H1 (cell line): ENCODE measurements around the gene OR6V1. TPM values are rescaled to one million over a fixed set of nuclear protein-coding genes. Genes with fewer than 3 reads are reported as not detected.

Source experiments
- CTCF ChIA-PET: fragments of 300-600 bp; sonication (Branson Sonifier 250); formaldehyde crosslinking; loops from one replicate; lab custom pipeline; 2021; ENCODE audit not compliant: partially characterized antibody; lab: Charles Lee
- POLR2A ChIA-PET: fragments of 300-600 bp; sonication (Branson Sonifier 250); formaldehyde crosslinking; loops from one replicate; lab custom pipeline; 2021; ENCODE audit warnings: inconsistent platforms; ENCODE audit not compliant: partially characterized antibody; lab: Charles Lee
- DNase-seq, 2 experiments: peaks; one replicate each; pipeline versions ENCODE4 v3.0.0 to v3.0.0-alpha.2; 2010 to 2022; ENCODE audit warnings: low spot score in 2 of 2, low read depth in 1 of 2, mixed read lengths in 1 of 2
- FAIRE-seq: peaks from 2 replicates; lab custom pipeline; 2011; peaks lifted over from hg19 to GRCh38; lab: Jason Lieb, UNC
- H2AFZ ChIP-seq: 2 replicates; pipeline ENCODE4 v1.8.1; 2012; ENCODE audit warnings: low read length, inconsistent platforms
- H2AK5ac ChIP-seq: 2 replicates; pipeline ENCODE4 v1.6.1; 2013; ENCODE audit warnings: low read depth, low read length
- H2BK120ac ChIP-seq: replicated peaks from 2 replicates; pipeline ENCODE3; 2013; ENCODE audit warnings: low read depth, low read length, inconsistent platforms
- H2BK12ac ChIP-seq: 2 replicates; pipeline ENCODE4 v1.6.1; 2013; ENCODE audit warnings: low read depth, low read length
- H2BK15ac ChIP-seq: 2 replicates; pipeline ENCODE4 v1.6.1; 2013; ENCODE audit warnings: low read length
- H2BK20ac ChIP-seq: 2 replicates; pipeline ENCODE4 v1.6.1; 2013; ENCODE audit warnings: low read length
- H2BK5ac ChIP-seq: 2 replicates; pipeline ENCODE4 v1.6.1; 2013; ENCODE audit warnings: low read depth, low read length
- H3K14ac ChIP-seq: 2 replicates; pipeline ENCODE4 v1.6.1; 2013; ENCODE audit warnings: inconsistent platforms; ENCODE audit not compliant: insufficient read length
- H3K18ac ChIP-seq: 2 replicates; pipeline ENCODE4 v1.6.1; 2013; ENCODE audit warnings: low read length; ENCODE audit errors: extremely low read depth
- H3K23ac ChIP-seq: 2 replicates; pipeline ENCODE4 v1.6.1; 2013; ENCODE audit warnings: inconsistent platforms; ENCODE audit not compliant: insufficient read length
- H3K23me2 ChIP-seq: 2 replicates; pipeline ENCODE4 v1.6.1; 2013; ENCODE audit warnings: low read depth, low read length
- H3K27ac ChIP-seq: 2 replicates; pipeline ENCODE4 v1.6.1; 2011; ENCODE audit warnings: low read depth, low read length, inconsistent platforms
- H3K27me3 ChIP-seq, 4 experiments: replicated peaks in 1 of 4; 1 replicate in 1 of 4; 2 replicates in 3 of 4; pipeline versions ENCODE4 v1.6.1 to v1.8.1; 2011 to 2013; ENCODE audit warnings: low read length in 3 of 4, mild to moderate bottlenecking in 3 of 4, inconsistent platforms in 2 of 4, mixed read lengths in 2 of 4, moderate library complexity in 1 of 4; ENCODE audit not compliant: control insufficient read depth in 3 of 4, insufficient read depth in 3 of 4; ENCODE audit errors: extremely low read depth in 1 of 4
- H3K36me3 ChIP-seq, 4 experiments: 2 replicates each; pipeline versions ENCODE4 v1.6.1 to v1.8.1; 2011 to 2013; ENCODE audit warnings: mild to moderate bottlenecking in 4 of 4, low read length in 3 of 4, moderate library complexity in 2 of 4, control low read depth in 1 of 4, inconsistent platforms in 1 of 4; ENCODE audit not compliant: insufficient read depth in 4 of 4, control insufficient read depth in 2 of 4
- H3K4ac ChIP-seq: replicated peaks from 2 replicates; pipeline ENCODE3; 2013; ENCODE audit warnings: low read length, low read depth, mixed read lengths, inconsistent platforms; ENCODE audit not compliant: insufficient read length
- H3K4me1 ChIP-seq, 4 experiments: replicated peaks in 1 of 4; 1 replicate in 1 of 4; 2 replicates in 3 of 4; pipeline versions ENCODE4 v1.6.1 to v1.8.1; 2011 to 2013; ENCODE audit warnings: low read length in 3 of 4, inconsistent platforms in 2 of 4, mixed read lengths in 1 of 4; ENCODE audit not compliant: insufficient read depth in 4 of 4, control insufficient read depth in 3 of 4
- H3K4me2 ChIP-seq, 2 experiments: 2 replicates each; pipeline versions ENCODE4 v1.6.1 to v1.8.1; 2011 to 2013; ENCODE audit warnings: low read depth in 2 of 2, low read length in 2 of 2, control low read depth in 1 of 2, inconsistent platforms in 1 of 2, mild to moderate bottlenecking in 1 of 2; ENCODE audit not compliant: insufficient read depth in 1 of 2
- H3K4me3 ChIP-seq, 4 experiments: fragments of 200-600, 300-600 bp in 1 of 4; sonication (generic), shearing (Covaris generic), sonication (Bioruptor Twin) in 1 of 4; 2 replicates each; pipeline versions ENCODE4 v1.5.1 to v1.8.1; 2011 to 2016; ENCODE audit warnings: low read length in 4 of 4, low read depth in 3 of 4, control low read depth in 2 of 4, inconsistent platforms in 2 of 4, mild to moderate bottlenecking in 2 of 4, mixed read lengths in 1 of 4, moderate library complexity in 1 of 4; ENCODE audit not compliant: insufficient read depth in 2 of 4; ENCODE audit errors: extremely low read depth in 1 of 4
- H3K56ac ChIP-seq: replicated peaks from 2 replicates; pipeline ENCODE3; 2013; ENCODE audit warnings: low read depth, mild to moderate bottlenecking, mixed read lengths, low read length, inconsistent platforms; ENCODE audit not compliant: insufficient read length
- H3K79me1 ChIP-seq: 2 replicates; pipeline ENCODE4 v1.6.1; 2013; ENCODE audit warnings: low read depth, low read length, control low read depth
- H3K79me2 ChIP-seq, 2 experiments: 2 replicates each; pipeline versions ENCODE4 v1.6.1 to v1.8.1; 2012 to 2013; ENCODE audit warnings: low read length in 2 of 2, mild to moderate bottlenecking in 2 of 2, inconsistent platforms in 1 of 2; ENCODE audit not compliant: insufficient read depth in 2 of 2, control insufficient read depth in 1 of 2
- H3K9ac ChIP-seq, 4 experiments: replicated peaks in 1 of 4; 1 replicate in 1 of 4; 2 replicates in 3 of 4; pipeline versions ENCODE4 v1.6.1 to v1.8.1; 2011 to 2013; ENCODE audit warnings: low read depth in 3 of 4, low read length in 3 of 4, control low read depth in 2 of 4, mild to moderate bottlenecking in 2 of 4, moderate library complexity in 2 of 4, inconsistent platforms in 1 of 4; ENCODE audit errors: extremely low read depth in 1 of 4
- H3K9me3 ChIP-seq, 2 experiments: 2 replicates each; pipeline versions ENCODE4 v1.6.1 to v1.8.1; 2012 to 2013; ENCODE audit warnings: mild to moderate bottlenecking in 2 of 2, moderate library complexity in 2 of 2, control low read depth in 1 of 2, inconsistent platforms in 1 of 2, low read depth in 1 of 2, low read length in 1 of 2, mixed read lengths in 1 of 2; ENCODE audit not compliant: insufficient read depth in 2 of 2
- H4K20me1 ChIP-seq, 2 experiments: replicated peaks in 1 of 2; 2 replicates each; pipeline versions ENCODE3 to v1.8.1; 2011 to 2013; ENCODE audit warnings: inconsistent platforms in 2 of 2, low read length in 2 of 2, mild to moderate bottlenecking in 1 of 2; ENCODE audit not compliant: insufficient read depth in 2 of 2, control insufficient read depth in 1 of 2
- H4K5ac ChIP-seq: 2 replicates; pipeline ENCODE4 v1.6.1; 2013; ENCODE audit warnings: low read length, low read depth, mixed read lengths, inconsistent platforms; ENCODE audit not compliant: insufficient read length
- H4K8ac ChIP-seq: 2 replicates; pipeline ENCODE4 v1.8.0; 2013; ENCODE audit warnings: mild to moderate bottlenecking, moderate library complexity, low read length, inconsistent platforms; ENCODE audit not compliant: insufficient read depth; ENCODE audit errors: extremely low read depth
- H4K91ac ChIP-seq: replicated peaks from 2 replicates; pipeline ENCODE3; 2013; ENCODE audit warnings: low read length, mixed read lengths, inconsistent platforms; ENCODE audit not compliant: insufficient read length
- ASH2L ChIP-seq: fragments of 200-600, 300-600 bp; sonication (generic); IDR thresholded peaks from one replicate; pipeline ENCODE4 v1.7.1; 2017; ENCODE audit warnings: low read length
- ATF2 ChIP-seq: IDR thresholded peaks from 2 replicates; pipeline ENCODE4 v1.6.1; 2012; ENCODE audit warnings: low read length, inconsistent platforms
- CHD1 ChIP-seq: IDR thresholded peaks from 2 replicates; pipeline ENCODE4 v1.6.1; 2012; ENCODE audit warnings: low read depth, low read length, improper control_type of control experiment
- GTF2F1 ChIP-seq: IDR thresholded peaks from 2 replicates; pipeline ENCODE4 v1.6.1; 2012; ENCODE audit warnings: low read depth, low read length, improper control_type of control experiment, borderline replicate concordance
- NRF1 ChIP-seq: IDR thresholded peaks from 2 replicates; pipeline ENCODE4 v1.6.1; 2011; ENCODE audit warnings: mild to moderate bottlenecking, low read depth, low read length, improper control_type of control experiment
- PHF8 ChIP-seq: fragments of 200-600 bp; sonication (generic); conservative IDR thresholded peaks from 2 replicates; pipeline ENCODE4 v1.7.1; 2012; ENCODE audit warnings: low read depth, mild to moderate bottlenecking, inconsistent platforms, low read length, moderate library complexity
- RAD21 ChIP-seq, 2 experiments: IDR thresholded peaks in 1 of 2; conservative IDR thresholded peaks in 1 of 2; 2 replicates each; pipeline ENCODE4 v1.6.1; 2011; ENCODE audit warnings: low read depth in 2 of 2, low read length in 2 of 2, improper control_type of control experiment in 1 of 2, inconsistent platforms in 1 of 2, mild to moderate bottlenecking in 1 of 2, moderate library complexity in 1 of 2
- SIRT6 ChIP-seq: IDR thresholded peaks from one replicate; pipeline ENCODE4 v1.7.1; 2012; ENCODE audit warnings: low read length, inconsistent platforms
- SP2 ChIP-seq: IDR thresholded peaks from 2 replicates; pipeline ENCODE4 v1.6.1; 2012; ENCODE audit warnings: mild to moderate bottlenecking, low read length, inconsistent platforms
- USF2 ChIP-seq: IDR thresholded peaks from 2 replicates; pipeline ENCODE4 v1.6.1; 2011; ENCODE audit warnings: low read length, improper control_type of control experiment
- YY1 ChIP-seq: IDR thresholded peaks from 2 replicates; pipeline ENCODE4 v1.6.1; 2011; ENCODE audit warnings: low read depth, mild to moderate bottlenecking, low read length
- WGBS, 2 experiments: shearing (Covaris generic) in 1 of 2; methylation state at CpG; one replicate each; pipeline versions ENCODE4 v1.1.6 to v1.1.7; 2013 to 2015; ENCODE audit warnings: low lambda C conversion rate in 2 of 2, mixed read lengths in 2 of 2, inconsistent platforms in 1 of 2, low coverage in 1 of 2, missing lambda C conversion rate in 1 of 2; ENCODE audit not compliant: insufficient replicate concordance in 2 of 2, insufficient coverage in 1 of 2, insufficient read length in 1 of 2; ENCODE audit errors: extremely low coverage in 1 of 2, missing lambda C conversion rate in 1 of 2; 5-methylcytosine and 5-hydroxymethylcytosine counted together
- polyA plus RNA-seq, 7 experiments: library from polyadenylated mRNA; depleted of rRNA in 3 of 7; stranded (reverse) in 5 of 7; unstranded in 2 of 7; fragments of >200 nt in 5 of 7; fragments of 200-250 nt in 2 of 7; gene quantifications; 1 replicate in 5 of 7; 2 replicates in 1 of 7; 4 replicates in 1 of 7; pipeline versions ENCODE4 v1.2.1 to v1.2.3, GENCODE V29; 2011 to 2013; ENCODE audit warnings: missing spikeins in 2 of 7, mixed read lengths in 2 of 7
- total RNA-seq: library from RNA; stranded (reverse); fragmentation: NEBNext Ultra II Directional; extraction: Animal tissue kit (Norgen Biotek cat#: 25700); gene quantifications from 2 replicates; pipeline ENCODE4 v1.2.1, GENCODE V29; 2021

Gene OR6V1
- total and polyA plus RNA-seq, 2 of the 8 experiments (the other 6 are each of a cell fraction or from before 2014, with no cell fraction given), result not detected

DNA sequence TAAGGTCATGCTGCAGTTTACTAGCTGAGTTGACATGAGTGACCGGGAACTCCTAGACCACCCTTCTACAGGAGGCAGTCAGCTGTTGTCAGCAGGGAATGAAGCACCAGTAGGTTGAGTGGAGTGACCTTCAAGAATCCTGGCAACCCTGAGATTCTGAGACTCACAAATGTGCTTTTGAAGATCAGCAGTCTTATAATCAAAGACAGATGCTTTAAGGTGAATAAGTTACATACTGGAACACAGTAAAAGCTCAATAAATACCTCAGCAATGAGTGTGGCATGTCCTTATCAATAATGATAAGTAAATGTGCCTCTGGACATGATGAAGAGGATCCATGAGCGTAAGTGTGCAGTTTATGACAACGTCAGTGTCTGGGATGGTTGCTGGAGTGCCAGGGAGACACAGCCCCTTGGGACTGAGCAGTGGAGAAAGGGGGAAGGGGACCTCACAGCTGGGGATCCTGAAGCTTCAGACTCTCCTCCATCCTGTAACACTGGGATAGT, 11.9 kb upstream of the OR6V1 start:
- Histone ChIP-seq H3K4me3 (no peak overlapping the region), H3K27ac (no peak overlapping the region), H2BK120ac (no peak overlapping the region), H3K23me2 (peaks cover 2% of the 10 kb centered on the region; the same call in 1 of the 2 replicates), H3K4ac (no peak overlapping the region), H4K8ac (no peak overlapping the region), H3K79me2 (no peaks in the 10 kb centered on the region), H2BK20ac (no peak overlapping the region), H2BK12ac (no peak overlapping the region), H4K20me1 (no peaks in the 10 kb centered on the region), H4K5ac (no peak overlapping the region), H2BK15ac (no peak overlapping the region), H3K4me2 (no peak overlapping the region), H2AFZ (no peak overlapping the region), H3K18ac (no peak overlapping the region), H2BK5ac (no peak overlapping the region), H3K79me1 (no peaks in the 10 kb centered on the region), H3K56ac (no peak overlapping the region), H3K9me3 (no peaks in the 10 kb centered on the region), H4K91ac (no peak overlapping the region), H3K9ac (no peak overlapping the region), H3K23ac (no peak overlapping the region), H3K36me3 (no peaks in the 10 kb centered on the region), H3K14ac (no peak overlapping the region), H3K27me3 (no peaks in the 10 kb centered on the region), H2AK5ac (no peak overlapping the region), H3K4me1 (no peaks in the 10 kb centered on the region)
- 92% methylated on average over 3 of the region's 3 CpGs; no CpG with 5 or more reads in 1 of the 2 experiments for WGBS, 2 experiments
- ChIA-PET CTCF (interaction anchor here (1.8 kb wide), 2 partner anchors 13 to 24 kb away, joined by 4 to 5 read pairs; no protein-coding TSS in a partner anchor), POLR2A (no interaction called here)
- no peak for DNase-seq
- FAIRE-seq, result no peak
- TF ChIP-seq SIRT6, result no peak
- TF ChIP-seq RAD21 (IDR thresholded peaks at IDR 0.05 in 1 of 2, conservative IDR thresholded peaks at IDR 0.05 in 1 of 2; ENCODE audit: low read depth in 2 of 2, low read length in 2 of 2), result no peak
- TF ChIP-seq ATF2, result no peak
- TF ChIP-seq PHF8, result no peak
- TF ChIP-seq SP2, result no peak
- TF ChIP-seq GTF2F1, result no peak
- no peak for TF ChIP-seq ASH2L
- TF ChIP-seq CHD1, result no peak
- no peak for TF ChIP-seq NRF1
- no peak for TF ChIP-seq YY1
- TF ChIP-seq USF2, result no peak
